HFFc6 (cell line): Measurements from ENCODE around the gene ST14. TPM values are rescaled to one million over a fixed set of nuclear protein-coding genes. Genes with fewer than 3 reads are reported as not detected.
"Not testable (repeated sequence)": the region's sequence is repeated elsewhere in the genome, so short reads cannot be mapped to it uniquely, and the experiment has no call there.

Experiments
- DNase-seq: peaks from one replicate; pipeline ENCODE4 v3.0.0-alpha.2; 2018
- H3K27ac Mint-ChIP-seq: 2 replicates; pipeline ENCODE4 v1.8.0; 2020; ENCODE audit warnings: mild to moderate bottlenecking, mixed read lengths
- H3K27me3 Mint-ChIP-seq: 2 replicates; pipeline ENCODE4 v1.8.0; 2021; ENCODE audit warnings: mild to moderate bottlenecking, moderate library complexity, mixed read lengths; ENCODE audit not compliant: insufficient read depth
- H3K36me3 Mint-ChIP-seq: 2 replicates; pipeline ENCODE4 v1.8.0; 2021; ENCODE audit warnings: low read depth, mixed read lengths
- H3K4me1 Mint-ChIP-seq: 2 replicates; pipeline ENCODE4 v1.8.0; 2020; ENCODE audit warnings: low read depth, mixed read lengths
- H3K4me3 Mint-ChIP-seq: 2 replicates; pipeline ENCODE4 v1.8.0; 2020; ENCODE audit warnings: mild to moderate bottlenecking, moderate library complexity, mixed read lengths
- H3K9me3 Mint-ChIP-seq: 2 replicates; pipeline ENCODE4 v1.8.0; 2020; ENCODE audit warnings: mild to moderate bottlenecking, mixed read lengths
- CTCF ChIP-seq: fragments of 200-600 bp; sonication (generic); IDR thresholded peaks from 2 replicates; pipeline ENCODE4 v1.5.0; 2021; ENCODE audit warnings: antibody characterized with exemption, mild to moderate bottlenecking
- total RNA-seq, 6 experiments: library from RNA; stranded (reverse); fragmentation: NEBNext Ultra II Directional; extraction: Animal tissue kit (Norgen Biotek cat#: 25700); gene quantifications; 2 replicates in 1 of 6; 3 replicates in 5 of 6; pipeline ENCODE4 v1.2.3, GENCODE V29; 2021

The ST14 gene
- total RNA-seq, 6 experiments from 2014 or later, result not detected

- DNase-seq, result no peak
- Mint-ChIP-seq H3K36me3 (no peaks in the 10 kb centered on the region), H3K27me3 (peaks cover 20% of the 10 kb centered on the region), H3K27ac (no peak overlapping the region), H3K4me1 (no peaks in the 10 kb centered on the region), H3K4me3 (no peak overlapping the region), H3K9me3 (no peaks in the 10 kb centered on the region)
- no peak for TF ChIP-seq CTCF
These were observed 30.8 kb downstream of the ST14 start for GRCh38 chr11:130190371-130190881.

- Mint-ChIP-seq H3K9me3 (no peaks in the 10 kb centered on the region), H3K27me3 (peaks cover 18% of the 10 kb centered on the region), H3K36me3 (no peaks in the 10 kb centered on the region), H3K4me3 (no peak overlapping the region), H3K27ac (no peak overlapping the region), H3K4me1 (no peaks in the 10 kb centered on the region)
- no peak for TF ChIP-seq CTCF
- no peak for DNase-seq
These were observed 32.3 kb downstream of the ST14 start for GRCh38 chr11:130191896-130192295.

GRCh38 chr11:130192845-130193267 is 33.3 kb downstream of the ST14 start:
- Mint-ChIP-seq H3K4me1 (no peaks in the 10 kb centered on the region), H3K27ac (no peak overlapping the region), H3K36me3 (no peaks in the 10 kb centered on the region), H3K9me3 (no peaks in the 10 kb centered on the region), H3K27me3 (peaks cover 13% of the 10 kb centered on the region), H3K4me3 (no peak overlapping the region)
- no peak for TF ChIP-seq CTCF
- DNase-seq, result no peak

GRCh38 chr11:130193551-130193950 is 34.0 kb downstream of the ST14 start:
- not testable (repeated sequence) for H3K4me1 Mint-ChIP-seq, H3K4me3 Mint-ChIP-seq, H3K36me3 Mint-ChIP-seq, H3K9me3 Mint-ChIP-seq, DNase-seq, H3K27ac Mint-ChIP-seq
- peaks cover 15% of the 10 kb centered on the region for H3K27me3 Mint-ChIP-seq

- DNase-seq, result no peak
These were observed 34.9 kb downstream of the ST14 start for GRCh38 chr11:130194241-130195023.

More at GRCh38 chr11:130194241-130195023, 34.9 kb downstream of the ST14 start:
- H3K27me3 Mint-ChIP-seq, result peaks cover 18% of the 10 kb centered on the region
- H3K27ac Mint-ChIP-seq, result no peak overlapping the region
- no peaks in the 10 kb centered on the region for H3K4me1 Mint-ChIP-seq
- H3K9me3 Mint-ChIP-seq, result no peaks in the 10 kb centered on the region
- no peak for TF ChIP-seq CTCF
- no peaks in the 10 kb centered on the region for H3K36me3 Mint-ChIP-seq
- H3K4me3 Mint-ChIP-seq, result no peak overlapping the region
